Muscle layer of colon (tissue), 2 donors: ENCODE data around the gene CASQ2.
"Not testable (repeated sequence)": the region's sequence is repeated elsewhere in the genome, so short reads cannot be mapped to it uniquely, and the experiment has no call there.

Experiments
- H3K27ac ChIP-seq: one replicate; pipeline ENCODE4 v1.7.0; 2013; ENCODE audit warnings: low read depth, mild to moderate bottlenecking, low read length, moderate library complexity
- H3K27me3 ChIP-seq, 2 donors: one replicate each; pipeline ENCODE4 v1.7.0; 2013; ENCODE audit warnings: low read length in 2 of 2, mild to moderate bottlenecking in 2 of 2; ENCODE audit not compliant: insufficient read depth in 2 of 2, control insufficient read depth in 1 of 2
- H3K36me3 ChIP-seq: one replicate; pipeline ENCODE4 v1.7.0; 2013; ENCODE audit warnings: mild to moderate bottlenecking, low read length; ENCODE audit not compliant: insufficient read depth
- H3K4me1 ChIP-seq: one replicate; pipeline ENCODE4 v1.7.0; 2013; ENCODE audit warnings: mild to moderate bottlenecking, low read length; ENCODE audit not compliant: insufficient read depth
- H3K4me3 ChIP-seq, 2 donors: one replicate each; pipeline ENCODE4 v1.7.0; 2013; ENCODE audit warnings: low read length in 2 of 2, low read depth in 1 of 2, mild to moderate bottlenecking in 1 of 2, moderate library complexity in 1 of 2
- H3K9ac ChIP-seq: one replicate; pipeline ENCODE4 v1.7.0; 2013; ENCODE audit warnings: low read length
- H3K9me3 ChIP-seq: one replicate; pipeline ENCODE4 v1.7.0; 2013; ENCODE audit warnings: mild to moderate bottlenecking, low read length
- donor health status: abdominal sarcoma.
- donor health status: Adenocarcinoma of cecum.

CASQ2 gene

DNA sequence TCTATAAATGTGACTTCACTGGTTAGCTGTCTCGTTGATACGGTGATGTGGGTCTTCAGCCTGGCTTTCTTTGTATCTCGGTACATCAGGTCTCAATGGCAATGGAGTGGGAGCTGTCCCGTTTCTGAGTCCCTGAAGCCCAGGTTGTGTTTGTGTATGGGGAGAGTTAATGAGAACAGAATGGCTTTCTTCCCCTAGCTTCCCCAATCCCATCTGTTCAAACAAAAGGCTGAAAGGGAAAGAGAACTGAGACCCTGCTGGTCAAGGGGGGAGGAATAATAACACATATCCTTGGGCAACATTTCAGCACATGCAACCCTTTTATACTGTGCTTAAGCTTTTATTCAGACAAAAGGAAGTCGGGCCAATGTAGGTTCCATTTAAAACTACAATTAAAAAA is 28.4 kb upstream of the CASQ2 start:
- H3K27ac ChIP-seq, result no peak overlapping the region
- H3K9me3 ChIP-seq, result no peaks in the 10 kb centered on the region
- H3K36me3 ChIP-seq, result no peaks in the 10 kb centered on the region
- no peaks in the 10 kb centered on the region for H3K4me1 ChIP-seq
- no peaks in the 10 kb centered on the region for H3K27me3 ChIP-seq
- no peak overlapping the region for H3K9ac ChIP-seq
- no peak overlapping the region for H3K4me3 ChIP-seq

DNA sequence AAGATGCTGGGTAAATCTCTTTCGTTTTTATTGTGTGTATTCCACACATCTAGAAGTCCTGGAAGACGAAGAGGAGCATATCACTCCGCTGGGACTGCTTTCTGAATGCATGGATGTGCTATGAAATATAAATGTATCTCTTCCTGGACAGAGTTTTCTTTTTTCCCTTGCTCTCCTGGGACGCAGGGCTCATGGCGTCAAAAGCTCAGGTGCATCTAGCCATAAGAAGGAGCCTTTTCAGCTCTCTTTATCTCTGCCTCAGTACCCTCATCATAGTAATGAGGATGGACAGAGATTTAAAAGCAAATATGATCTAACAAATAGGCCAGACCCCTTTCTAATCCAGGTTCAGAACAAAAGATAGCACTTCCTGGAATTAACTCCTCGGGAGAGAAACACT is 27.5 kb upstream of the CASQ2 start:
- H3K27me3 ChIP-seq, result no peaks in the 10 kb centered on the region
- no peak overlapping the region for H3K4me3 ChIP-seq
- H3K9me3 ChIP-seq, result no peaks in the 10 kb centered on the region
- no peak overlapping the region for H3K27ac ChIP-seq
- H3K36me3 ChIP-seq, result no peaks in the 10 kb centered on the region
- H3K9ac ChIP-seq, result no peak overlapping the region
- no peaks in the 10 kb centered on the region for H3K4me1 ChIP-seq

DNA sequence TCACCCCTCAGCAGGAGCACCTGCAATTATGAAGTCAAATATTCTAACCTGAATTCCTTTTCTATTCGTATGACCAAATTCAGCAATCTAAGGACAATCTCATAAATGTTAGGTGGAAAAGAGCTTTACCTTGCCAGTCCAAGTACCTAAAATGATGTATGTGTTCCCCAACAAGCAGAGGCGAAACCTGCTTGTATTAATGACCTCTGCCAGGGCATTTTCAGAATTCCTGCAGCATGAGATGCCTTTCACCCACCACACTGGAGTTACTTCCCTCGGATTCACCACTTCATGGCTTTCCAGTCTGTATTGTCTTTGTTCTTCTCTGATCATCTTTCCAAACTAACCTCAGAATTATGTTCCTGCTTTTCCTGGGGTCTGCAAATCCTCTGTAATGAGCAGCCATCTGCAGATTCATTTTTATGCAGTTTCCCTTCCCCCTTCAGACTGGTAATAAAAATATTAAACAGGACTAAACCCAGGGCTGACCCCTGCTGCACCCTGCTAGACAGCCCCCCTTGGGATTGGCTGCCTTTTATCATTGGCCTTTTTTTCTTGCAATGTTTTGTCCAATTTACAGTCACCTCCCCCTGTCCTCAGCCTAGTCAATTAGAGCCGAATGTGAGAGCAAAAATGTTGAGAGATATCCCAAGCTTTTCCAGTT is 26.6 kb upstream of the CASQ2 start:
- no peaks in the 10 kb centered on the region for H3K27me3 ChIP-seq
- no peaks in the 10 kb centered on the region for H3K9me3 ChIP-seq
- no peak overlapping the region for H3K27ac ChIP-seq
- H3K4me1 ChIP-seq, result no peaks in the 10 kb centered on the region
- no peak overlapping the region for H3K4me3 ChIP-seq
- no peaks in the 10 kb centered on the region for H3K36me3 ChIP-seq
- H3K9ac ChIP-seq, result no peak overlapping the region

DNA sequence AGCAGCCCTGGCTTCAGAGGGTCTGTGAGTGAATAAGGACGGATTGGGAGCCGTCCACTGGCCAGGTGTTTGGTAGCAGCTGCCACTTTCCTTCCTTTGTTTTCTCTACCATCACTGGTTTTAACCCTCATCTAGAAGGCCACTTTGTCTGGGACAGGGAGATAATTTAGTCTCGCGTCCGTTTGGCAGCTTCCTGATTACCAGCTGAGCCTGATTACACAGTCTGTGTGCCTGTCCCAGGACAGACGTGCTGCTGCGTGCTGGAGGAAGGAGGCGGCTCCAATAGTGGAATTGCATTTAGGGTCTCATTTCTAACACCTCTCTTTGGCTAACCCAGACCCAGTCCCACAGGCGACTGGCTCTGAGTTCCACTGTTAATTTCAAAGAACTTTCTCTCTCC is 24.6 kb upstream of the CASQ2 start:
- no peaks in the 10 kb centered on the region for H3K36me3 ChIP-seq
- H3K4me1 ChIP-seq, result no peaks in the 10 kb centered on the region
- H3K27ac ChIP-seq, result no peak overlapping the region
- H3K9ac ChIP-seq, result no peak overlapping the region
- no peaks in the 10 kb centered on the region for H3K9me3 ChIP-seq
- no peaks in the 10 kb centered on the region for H3K27me3 ChIP-seq
- no peak overlapping the region for H3K4me3 ChIP-seq

DNA sequence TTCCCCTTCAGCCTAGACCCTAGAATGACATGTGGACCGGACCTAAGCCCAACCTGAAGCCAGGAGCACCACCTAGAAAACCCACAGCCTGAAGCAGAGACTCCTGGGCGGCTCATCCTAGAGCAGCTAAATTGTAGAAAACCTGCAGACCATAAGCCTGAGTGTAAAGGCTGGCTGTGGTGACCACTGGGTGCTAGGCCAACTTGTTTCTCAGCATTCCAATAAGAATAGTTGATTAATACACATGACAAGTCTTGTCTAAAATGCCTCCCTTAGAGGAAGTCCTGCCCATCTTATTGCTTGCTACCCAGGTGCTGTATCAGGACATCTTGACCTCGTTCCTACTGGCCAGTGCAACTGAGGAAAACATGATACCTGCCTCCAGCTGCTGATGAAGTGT is 23.3 kb upstream of the CASQ2 start:
- H3K9ac ChIP-seq, result no peak overlapping the region
- H3K9me3 ChIP-seq, result no peaks in the 10 kb centered on the region
- no peak overlapping the region for H3K27ac ChIP-seq
- H3K36me3 ChIP-seq, result no peaks in the 10 kb centered on the region
- no peak overlapping the region for H3K4me3 ChIP-seq
- H3K27me3 ChIP-seq, result no peaks in the 10 kb centered on the region
- no peaks in the 10 kb centered on the region for H3K4me1 ChIP-seq

DNA sequence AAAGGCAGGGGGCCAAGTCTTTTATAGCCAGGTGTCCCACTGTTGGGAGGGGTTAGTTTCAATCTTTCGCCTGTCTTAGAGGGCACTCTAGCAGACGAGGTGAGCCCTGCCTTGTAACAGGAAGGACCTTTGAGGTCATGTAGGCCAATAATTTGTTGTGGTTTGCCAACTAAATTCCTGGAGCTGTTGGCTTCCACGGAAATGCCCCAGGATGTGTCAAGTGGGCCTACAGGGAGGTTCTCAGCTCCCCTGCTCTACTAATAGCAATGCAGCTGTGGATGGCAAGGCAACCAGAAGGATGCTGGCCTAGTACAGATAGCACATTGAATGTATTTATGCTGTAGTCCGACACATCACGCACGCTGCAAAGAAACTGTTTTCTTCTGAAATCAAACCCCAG is 22.3 kb upstream of the CASQ2 start:
- no peaks in the 10 kb centered on the region for H3K4me1 ChIP-seq
- no peak overlapping the region for H3K9ac ChIP-seq
- no peak overlapping the region for H3K4me3 ChIP-seq
- no peak overlapping the region for H3K27ac ChIP-seq
- no peaks in the 10 kb centered on the region for H3K27me3 ChIP-seq
- H3K9me3 ChIP-seq, result no peaks in the 10 kb centered on the region
- H3K36me3 ChIP-seq, result no peaks in the 10 kb centered on the region

DNA sequence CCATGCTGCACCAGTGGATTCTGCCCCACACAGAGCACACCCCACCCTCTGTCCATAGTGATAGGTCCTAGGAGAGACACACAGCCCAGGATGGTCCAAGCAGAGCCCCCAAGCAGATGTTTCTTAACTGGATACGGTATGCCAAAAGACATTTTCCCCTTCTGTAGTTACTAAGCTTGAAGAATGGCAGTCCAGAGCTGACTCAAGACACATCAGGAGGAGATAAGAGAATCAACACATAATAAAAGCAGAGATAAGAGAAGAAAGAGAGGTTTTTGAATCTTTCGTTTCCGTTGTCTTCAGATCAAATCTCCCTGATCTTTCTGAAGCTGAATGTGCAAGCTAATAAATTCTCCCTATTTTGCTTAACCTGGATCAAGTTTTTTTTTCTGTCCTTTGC is 21.8 kb upstream of the CASQ2 start:
- no peak overlapping the region for H3K27ac ChIP-seq
- H3K27me3 ChIP-seq, result no peaks in the 10 kb centered on the region
- no peaks in the 10 kb centered on the region for H3K9me3 ChIP-seq
- no peak overlapping the region for H3K4me3 ChIP-seq
- H3K36me3 ChIP-seq, result no peaks in the 10 kb centered on the region
- H3K9ac ChIP-seq, result no peak overlapping the region
- H3K4me1 ChIP-seq, result no peaks in the 10 kb centered on the region

DNA sequence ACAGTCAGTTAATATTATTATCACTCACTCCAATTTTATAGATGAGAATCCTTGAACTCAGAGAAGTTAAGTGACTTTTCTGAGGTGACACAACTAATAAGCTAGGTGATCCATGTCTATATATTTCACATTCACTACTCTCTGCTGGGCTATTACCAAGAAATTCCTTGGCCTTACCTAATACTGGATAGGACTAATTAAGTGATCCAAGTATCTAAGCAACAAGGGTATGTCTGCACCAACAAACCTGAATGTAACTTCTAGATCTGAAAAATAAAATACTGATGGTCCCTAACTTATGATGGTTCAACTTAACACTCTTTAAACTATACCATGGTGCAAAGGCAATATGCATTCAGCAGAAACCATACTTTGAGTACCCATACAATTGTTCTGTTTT is 14.8 kb upstream of the CASQ2 start:
- no peak overlapping the region for H3K9ac ChIP-seq
- no peaks in the 10 kb centered on the region for H3K27me3 ChIP-seq
- H3K9me3 ChIP-seq, result no peaks in the 10 kb centered on the region
- H3K4me3 ChIP-seq, result no peak overlapping the region
- no peaks in the 10 kb centered on the region for H3K36me3 ChIP-seq
- no peak overlapping the region for H3K27ac ChIP-seq
- H3K4me1 ChIP-seq, result no peaks in the 10 kb centered on the region

DNA sequence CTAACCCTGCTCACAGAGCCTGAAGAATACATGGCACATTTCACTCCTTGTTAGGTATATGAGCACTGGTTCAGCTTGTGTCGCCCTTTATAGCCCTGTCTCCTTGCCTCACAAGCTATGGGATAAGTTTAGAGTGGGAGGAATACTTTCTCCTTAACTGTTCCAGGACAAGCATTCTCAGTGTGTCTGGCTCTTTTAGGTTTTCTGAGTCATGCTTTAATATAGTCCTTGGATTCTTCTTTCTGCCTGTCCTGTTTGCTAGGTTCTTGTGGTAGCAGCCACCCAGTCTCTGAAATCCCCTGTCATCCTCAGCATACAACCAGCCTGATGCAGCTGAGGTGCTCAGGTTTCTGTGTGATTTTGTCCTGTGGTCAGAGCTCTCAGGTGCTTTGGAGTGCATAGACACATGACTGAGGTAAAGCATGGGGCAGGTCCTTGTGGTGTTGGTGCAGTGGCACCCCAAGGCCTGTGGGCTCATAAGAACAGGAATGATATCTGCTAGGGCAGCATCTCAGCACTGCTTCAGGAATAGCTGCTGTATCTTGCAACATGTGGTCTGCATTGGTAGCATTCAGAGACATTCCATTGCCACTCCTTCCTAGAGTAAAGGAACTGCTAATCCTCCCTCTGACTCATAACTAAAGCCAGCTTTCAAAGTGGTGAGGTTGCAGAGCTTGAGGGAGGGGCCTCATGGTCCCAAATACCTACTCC is 14.2 kb upstream of the CASQ2 start:
- Histone ChIP-seq H3K4me3 (no peak overlapping the region), H3K4me1 (no peaks in the 10 kb centered on the region), H3K27me3 (no peaks in the 10 kb centered on the region), H3K36me3 (no peaks in the 10 kb centered on the region), H3K27ac (no peak overlapping the region), H3K9ac (no peak overlapping the region), H3K9me3 (no peaks in the 10 kb centered on the region)

DNA sequence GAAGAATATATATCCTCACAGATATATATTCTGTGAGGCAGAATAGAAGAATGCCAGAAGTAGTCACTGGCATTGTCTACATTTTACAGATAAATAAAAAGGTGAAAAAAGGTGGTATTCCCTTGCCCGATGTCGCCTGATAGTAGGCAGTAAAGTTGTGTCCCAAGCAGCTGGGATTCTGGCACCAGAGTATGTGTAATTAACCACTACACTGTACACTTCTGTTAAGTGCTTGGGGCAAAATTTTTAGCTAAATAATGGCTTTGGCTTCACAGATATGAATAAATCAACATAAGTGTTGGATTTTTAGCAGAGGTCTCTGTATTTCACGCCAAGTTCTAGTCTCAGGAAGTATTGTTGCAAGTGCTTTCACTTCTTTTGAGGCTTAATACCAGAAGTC is 13.3 kb upstream of the CASQ2 start:
- H3K4me1 ChIP-seq, result no peaks in the 10 kb centered on the region
- H3K9ac ChIP-seq, result no peak overlapping the region
- H3K4me3 ChIP-seq, result no peak overlapping the region
- no peaks in the 10 kb centered on the region for H3K36me3 ChIP-seq
- no peaks in the 10 kb centered on the region for H3K27me3 ChIP-seq
- no peak overlapping the region for H3K27ac ChIP-seq
- no peaks in the 10 kb centered on the region for H3K9me3 ChIP-seq

DNA sequence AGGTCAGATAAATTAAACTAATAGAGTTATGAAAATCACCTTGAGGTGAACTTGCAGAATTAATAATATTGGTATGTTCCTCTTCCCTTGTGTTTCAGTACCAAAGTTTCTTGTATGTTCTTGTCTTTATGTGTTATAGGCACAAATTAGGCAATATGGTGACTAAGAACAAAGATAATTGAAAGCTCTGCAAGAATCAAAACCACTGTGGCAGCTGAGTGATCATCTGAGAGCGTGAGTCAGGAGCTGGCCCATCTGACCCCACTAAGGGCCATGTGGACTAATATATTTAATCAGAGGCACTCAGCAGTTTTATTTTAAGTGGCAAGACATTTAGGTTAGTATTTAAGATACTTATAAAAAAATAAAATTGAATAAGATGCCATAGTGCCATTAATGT is 12.8 kb upstream of the CASQ2 start:
- Histone ChIP-seq H3K27me3 (no peaks in the 10 kb centered on the region), H3K4me1 (no peaks in the 10 kb centered on the region), H3K36me3 (no peaks in the 10 kb centered on the region), H3K9me3 (no peaks in the 10 kb centered on the region), H3K9ac (no peak overlapping the region), H3K27ac (no peak overlapping the region), H3K4me3 (no peak overlapping the region)

DNA sequence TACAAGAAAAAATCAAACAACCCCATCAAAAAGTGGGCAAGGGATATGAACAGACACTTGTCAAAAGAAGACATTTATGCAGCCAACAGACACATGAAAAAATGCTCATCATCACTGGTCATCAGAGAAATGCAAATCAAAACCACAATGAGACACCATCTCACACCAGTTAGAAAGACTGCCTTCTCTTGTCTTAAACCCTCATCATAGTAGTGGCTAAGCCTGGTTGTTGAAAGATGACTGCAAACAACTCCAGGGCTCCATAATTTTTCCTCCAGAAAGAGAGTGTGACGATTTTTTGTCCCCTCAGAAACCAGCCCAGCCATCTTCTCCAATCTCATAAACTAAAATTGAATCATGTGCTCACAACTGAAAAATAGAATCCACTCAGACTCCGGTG is 12.1 kb upstream of the CASQ2 start:
- not testable (repeated sequence) for H3K9me3 ChIP-seq, H3K4me3 ChIP-seq, H3K36me3 ChIP-seq, H3K9ac ChIP-seq, H3K27me3 ChIP-seq, H3K27ac ChIP-seq, H3K4me1 ChIP-seq
